Right renal pelvis (tissue), 4 donors: Measurements from ENCODE around the gene CCDC158. TPM values are rescaled to one million over a fixed set of nuclear protein-coding genes. Genes with fewer than 3 reads are reported as not detected.
"Not testable (repeated sequence)": the region's sequence is repeated elsewhere in the genome, so short reads cannot be mapped to it uniquely, and the experiment has no call there.

ENCODE experiments used
- DNase-seq, 4 donors: peaks; one replicate each; pipeline ENCODE4 v3.0.0-alpha.2; 2013; ENCODE audit warnings: low read depth in 4 of 4, low spot score in 3 of 4, missing footprints in 1 of 4
- polyA plus RNA-seq, 4 donors: library from polyadenylated mRNA; unstranded; fragments of 120-200 nt; gene quantifications; one replicate each; pipeline ENCODE4 v1.2.1, GENCODE V29; 2013; ENCODE audit not compliant: insufficient read length in 4 of 4

The CCDC158 gene
- polyA plus RNA-seq, 4 donors: 0.55 to 1.0 (median 0.77) TPM

GRCh38 chr4:76374798-76375197 lies 46.1 kb downstream of the CCDC158 start:
- DNase-seq: no peak

DNA sequence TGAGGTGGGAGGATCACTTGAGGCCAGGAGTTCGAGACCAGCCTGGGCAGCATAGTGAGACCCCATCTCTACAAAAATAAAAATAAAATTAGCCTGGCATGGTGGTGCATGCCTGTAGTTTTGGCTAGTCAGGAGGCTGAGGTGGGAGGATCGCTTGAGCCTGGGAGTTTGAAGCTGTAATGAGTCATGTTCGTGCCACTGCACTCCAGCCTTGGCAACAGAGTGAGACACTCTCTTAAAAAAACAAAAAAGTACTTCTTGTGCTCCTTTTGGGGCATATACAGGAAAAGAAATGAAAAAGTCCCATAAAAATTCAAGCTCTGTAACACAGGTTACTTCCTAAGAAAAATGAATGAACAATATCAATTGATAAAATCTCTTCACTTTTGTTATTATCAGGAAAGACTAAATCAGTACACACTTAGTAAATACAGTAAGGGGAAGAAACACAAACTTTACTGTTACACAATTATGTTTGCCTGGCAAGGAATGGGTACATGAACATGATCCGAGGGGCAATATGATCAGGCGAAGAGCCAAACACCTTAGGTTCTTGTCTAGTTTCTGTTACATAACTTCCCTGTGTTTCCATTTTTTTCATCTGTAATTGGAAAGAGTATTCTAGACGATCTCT lies 46.9 kb downstream of the CCDC158 start:
- no peak for DNase-seq

- no peak for DNase-seq
These were observed 54.2 kb downstream of the CCDC158 start for GRCh38 chr4:76366737-76367136.

DNA sequence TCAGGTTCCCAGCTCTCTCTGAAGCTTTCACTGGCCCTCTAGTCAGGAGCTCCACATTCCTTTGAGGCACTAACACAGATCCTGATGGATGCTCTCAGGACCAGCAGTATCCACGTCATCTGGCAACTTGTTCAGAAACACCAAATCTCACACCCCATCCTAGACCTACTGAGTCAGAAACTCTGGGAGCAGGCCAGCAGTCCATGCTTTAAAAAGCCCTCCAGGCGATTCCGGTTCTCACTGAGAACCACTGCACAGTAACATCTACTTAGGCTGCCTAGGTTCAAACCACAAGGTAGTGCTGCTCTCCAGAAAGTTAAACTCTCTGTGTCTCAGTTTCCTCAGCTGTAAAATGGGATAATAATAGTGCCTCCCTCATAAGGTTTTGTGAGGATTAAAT lies 55.3 kb downstream of the CCDC158 start:
- DNase-seq: no peak

- DNase-seq: no peak
These were observed 56.2 kb downstream of the CCDC158 start for GRCh38 chr4:76364763-76365162.

DNA sequence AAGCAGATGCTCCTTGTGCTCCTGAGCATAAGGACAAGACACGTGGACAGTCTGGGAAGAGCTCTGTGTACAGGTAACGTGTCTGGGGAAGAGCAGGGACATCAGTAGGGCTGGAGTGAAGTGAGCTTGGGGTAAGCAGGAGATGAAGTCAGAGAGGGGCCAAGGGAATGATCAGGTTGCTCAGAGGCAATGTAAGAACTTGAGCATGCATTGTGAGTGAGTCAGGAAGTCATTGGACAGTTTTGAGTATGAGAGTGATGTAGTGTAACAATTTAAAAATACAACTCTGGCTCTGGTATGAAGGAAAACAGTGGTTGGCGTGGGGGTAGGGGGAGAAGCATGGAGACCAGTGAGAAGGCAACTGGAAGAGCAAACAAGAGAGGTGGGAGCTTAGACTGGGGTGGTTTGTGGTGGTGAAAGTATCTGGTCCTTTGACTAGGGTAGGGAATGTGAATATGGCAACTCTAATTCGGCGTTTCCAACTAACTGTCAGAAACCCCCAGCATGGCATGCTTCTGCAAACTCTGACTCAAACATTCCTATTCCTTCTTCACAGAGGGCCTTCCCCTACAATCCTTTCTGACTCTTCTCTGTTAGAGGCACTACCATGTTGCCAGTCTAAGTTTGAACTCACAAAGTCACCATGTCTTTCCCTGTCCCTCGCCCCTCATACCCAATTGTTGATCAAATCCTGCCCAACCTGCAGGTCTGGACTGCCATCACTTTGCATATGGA lies 57.2 kb downstream of the CCDC158 start:
- no peak for DNase-seq

DNA sequence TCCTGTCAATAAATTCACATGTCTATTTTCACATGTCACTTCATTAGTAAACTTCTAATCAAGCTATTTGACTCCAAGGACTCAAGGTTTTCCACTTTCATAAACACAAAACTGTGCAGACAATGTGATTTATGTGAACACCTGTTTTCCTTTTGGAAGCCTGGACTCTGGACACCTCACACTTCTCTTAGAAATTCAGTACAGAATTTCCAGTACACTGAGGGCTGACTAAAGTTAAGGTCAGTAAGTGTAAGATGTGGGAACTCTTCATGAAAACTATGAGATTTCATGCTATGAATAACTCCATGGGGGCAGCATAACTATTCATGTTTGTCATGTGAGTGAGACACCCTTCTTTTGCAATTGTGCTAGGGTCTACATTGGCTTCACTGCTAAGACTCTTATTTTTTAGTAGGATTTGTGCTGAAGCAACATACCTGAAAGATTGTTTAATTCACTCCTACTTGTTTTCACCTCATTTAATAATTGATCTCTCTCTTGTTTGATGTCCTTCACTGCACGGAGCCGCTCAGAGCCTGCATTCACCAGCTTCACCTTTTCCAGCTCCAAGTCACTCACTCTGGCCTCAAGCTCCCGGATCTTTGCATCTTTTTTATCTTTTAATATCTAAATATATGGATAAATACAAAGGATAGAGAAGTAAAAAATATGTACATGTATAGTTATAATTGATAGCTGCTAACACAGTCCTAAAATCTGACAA lies 59.1 kb downstream of the CCDC158 start:
- DNase-seq: no peak

- not testable (repeated sequence) for DNase-seq
These were observed 61.0 kb downstream of the CCDC158 start for GRCh38 chr4:76359881-76360466.

DNA sequence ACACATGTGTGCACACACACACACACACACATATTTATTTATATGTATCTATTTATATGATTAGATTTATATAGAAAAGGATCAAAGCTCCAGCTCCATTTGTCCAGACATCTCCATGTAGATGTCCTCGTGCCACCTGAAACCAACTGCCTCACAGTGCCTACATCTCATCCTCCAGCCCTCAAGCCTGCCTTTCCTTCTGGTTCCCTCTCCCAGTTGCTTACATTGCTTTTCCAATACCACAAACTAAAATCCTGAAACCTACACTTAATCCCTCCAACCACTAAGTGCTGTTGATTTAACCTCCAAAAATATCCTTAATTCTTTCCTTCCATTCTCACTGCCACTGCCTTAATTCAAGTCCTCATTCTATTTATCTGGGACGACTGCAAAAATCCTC lies 63.0 kb downstream of the CCDC158 start:
- DNase-seq: no peak

GRCh38 chr4:76354517-76355473 lies 66.1 kb downstream of the CCDC158 start:
- no peak for DNase-seq

GRCh38 chr4:76342803-76343202 lies 78.1 kb downstream of the CCDC158 start:
- no peak for DNase-seq

- no peak for DNase-seq
These were observed 78.8 kb downstream of the CCDC158 start for GRCh38 chr4:76342191-76342590.

DNA sequence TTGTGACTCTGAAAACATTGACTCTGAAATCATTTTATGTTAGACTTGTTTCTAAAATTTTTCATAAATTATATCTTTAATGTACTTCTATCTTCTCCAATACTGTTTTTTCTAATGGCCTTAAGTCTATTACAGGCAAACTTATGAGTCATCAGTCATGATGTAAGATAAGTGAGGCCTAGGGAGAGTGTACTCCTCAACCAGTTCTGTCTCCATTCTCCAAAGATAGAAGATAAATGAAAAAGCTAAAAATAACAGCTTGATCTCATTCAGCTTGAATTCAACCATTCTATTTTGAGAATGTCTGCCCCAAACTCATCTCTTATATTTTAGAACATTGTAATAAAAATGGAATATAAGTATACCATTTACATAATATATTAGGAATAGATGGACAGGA lies 79.9 kb downstream of the CCDC158 start:
- DNase-seq: no peak

GRCh38 chr4:76339364-76339763 lies 81.6 kb downstream of the CCDC158 start:
- no peak for DNase-seq

GRCh38 chr4:76334885-76335284 lies 86.1 kb downstream of the CCDC158 start:
- DNase-seq: no peak

DNA sequence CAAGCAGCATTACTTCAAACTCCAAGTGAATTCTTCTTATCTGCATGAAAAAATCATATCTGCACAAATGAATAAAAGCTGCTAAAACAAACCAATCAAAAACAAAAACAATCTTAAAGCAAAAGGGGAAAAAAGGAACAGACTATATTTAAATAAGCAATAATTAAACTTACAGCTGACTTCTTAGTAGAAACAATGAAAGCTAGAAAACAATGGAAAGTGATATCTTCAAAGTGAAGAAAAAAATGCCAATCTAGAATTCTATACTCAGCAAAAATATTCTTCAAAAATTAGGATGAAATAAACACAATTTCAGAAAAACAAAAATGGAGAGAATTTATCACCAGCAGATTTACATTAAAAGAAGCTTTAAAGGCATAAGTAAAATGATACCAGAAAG lies 94.4 kb downstream of the CCDC158 start:
- DNase-seq: no peak

GRCh38 chr4:76325072-76325471 lies 95.9 kb downstream of the CCDC158 start:
- DNase-seq: no peak

DNA sequence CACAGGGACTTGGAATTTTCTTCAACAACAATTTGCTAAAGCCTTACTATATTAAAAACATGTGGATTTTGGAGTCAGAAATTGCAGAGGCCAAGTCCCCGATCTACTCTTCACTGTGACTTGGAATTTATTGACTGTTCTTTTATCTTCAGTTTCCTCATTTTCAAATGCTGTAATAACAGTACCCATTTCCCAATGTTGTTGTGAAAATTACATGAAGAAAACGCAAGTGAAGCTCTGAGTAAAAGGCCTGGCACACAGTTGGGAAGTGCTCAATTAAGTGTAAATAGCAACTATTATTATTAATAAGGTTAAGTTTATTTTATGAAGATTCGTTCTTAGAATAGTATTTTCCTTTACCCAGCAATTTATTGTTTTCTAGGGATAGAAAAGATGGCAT lies 98.7 kb downstream of the CCDC158 start:
- DNase-seq: no peak

DNA sequence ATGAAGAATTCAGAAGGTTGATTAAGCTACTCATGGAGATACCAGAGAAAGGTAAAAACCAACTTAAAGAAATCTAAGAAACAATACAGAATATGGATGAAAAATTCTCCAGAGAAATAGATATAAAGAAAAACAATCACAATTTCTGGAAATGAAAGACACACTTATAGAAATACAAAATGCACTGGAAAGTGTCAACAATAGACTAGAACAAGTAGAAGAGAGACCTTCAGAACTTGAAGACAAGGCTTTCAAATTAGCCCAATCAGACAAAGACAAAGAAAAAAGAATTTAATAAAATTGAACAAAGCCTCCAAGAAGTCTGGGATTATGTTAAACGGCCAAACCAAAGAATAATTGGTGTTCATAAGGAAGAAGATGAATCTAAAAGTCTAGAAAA lies 104.8 kb downstream of the CCDC158 start:
- DNase-seq: no peak

DNA sequence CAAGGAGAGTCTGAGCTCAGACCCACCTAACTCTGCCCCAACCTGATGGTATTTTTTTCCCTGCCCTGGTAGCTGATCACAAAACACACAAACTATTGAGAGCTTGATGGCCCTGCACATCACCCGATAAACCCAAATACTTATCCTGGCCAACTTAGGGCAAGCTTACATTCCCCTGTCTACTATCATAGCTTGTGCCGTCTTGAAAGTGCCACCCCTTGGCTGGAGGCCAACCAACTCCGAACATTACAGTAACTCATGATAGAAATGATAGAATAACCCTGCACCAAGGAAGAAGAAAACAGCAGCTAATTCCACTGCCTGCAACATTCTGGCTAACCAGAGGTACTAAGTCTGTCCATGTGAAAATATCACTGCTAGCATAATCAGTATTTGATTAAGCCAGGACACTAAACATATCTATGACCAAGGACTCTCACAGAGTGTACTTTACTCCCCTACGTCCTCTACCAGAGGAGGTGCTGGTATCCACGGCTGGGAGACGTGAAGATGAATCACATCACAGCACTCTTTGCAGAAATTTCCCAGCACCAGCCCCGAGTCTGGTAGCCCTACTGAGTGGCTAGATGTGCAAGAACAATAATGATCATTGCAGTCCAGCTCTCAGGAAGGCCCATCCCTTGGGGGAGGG lies 105.5 kb downstream of the CCDC158 start:
- no peak for DNase-seq
